GM12875 (cell line): ENCODE data around the gene TNP1.

Experiments
- H3K4me3 ChIP-seq: one replicate; pipeline ENCODE4 v1.5.1; 2011; ENCODE audit warnings: low read depth, low read length, control low read depth
- TF ChIP-seq, protein P1 (sequence below): IDR thresholded peaks from 2 replicates; pipeline ENCODE4 v1.5.1; 2011; ENCODE audit warnings: low read depth, mild to moderate bottlenecking, control low read depth, inconsistent platforms, low read length, moderate library complexity, borderline replicate concordance; ENCODE audit not compliant: insufficient read depth

TNP1 gene

DNA sequence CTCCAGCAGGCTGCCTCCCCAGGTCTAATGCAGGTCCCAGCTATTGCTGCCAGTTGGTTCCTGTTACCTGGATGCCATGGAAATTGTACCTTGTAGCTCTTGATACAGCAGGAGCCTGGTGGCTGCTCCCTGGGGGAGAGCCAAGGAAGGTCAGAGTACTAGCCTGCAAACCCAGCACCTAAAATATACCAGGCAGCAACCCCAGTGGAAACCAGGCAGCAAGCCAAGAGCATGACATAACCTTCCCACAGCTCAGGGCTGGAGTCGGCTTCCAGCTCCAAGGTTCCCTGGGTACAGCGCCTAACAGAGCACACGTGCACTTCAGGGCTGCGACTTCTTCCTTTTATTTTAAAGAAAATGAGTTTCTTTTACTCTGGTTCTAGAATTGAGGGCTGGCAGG is 30.3 kb downstream of the TNP1 start:
- H3K4me3 ChIP-seq, result no peak overlapping the region
- TF ChIP-seq, protein P1, sequence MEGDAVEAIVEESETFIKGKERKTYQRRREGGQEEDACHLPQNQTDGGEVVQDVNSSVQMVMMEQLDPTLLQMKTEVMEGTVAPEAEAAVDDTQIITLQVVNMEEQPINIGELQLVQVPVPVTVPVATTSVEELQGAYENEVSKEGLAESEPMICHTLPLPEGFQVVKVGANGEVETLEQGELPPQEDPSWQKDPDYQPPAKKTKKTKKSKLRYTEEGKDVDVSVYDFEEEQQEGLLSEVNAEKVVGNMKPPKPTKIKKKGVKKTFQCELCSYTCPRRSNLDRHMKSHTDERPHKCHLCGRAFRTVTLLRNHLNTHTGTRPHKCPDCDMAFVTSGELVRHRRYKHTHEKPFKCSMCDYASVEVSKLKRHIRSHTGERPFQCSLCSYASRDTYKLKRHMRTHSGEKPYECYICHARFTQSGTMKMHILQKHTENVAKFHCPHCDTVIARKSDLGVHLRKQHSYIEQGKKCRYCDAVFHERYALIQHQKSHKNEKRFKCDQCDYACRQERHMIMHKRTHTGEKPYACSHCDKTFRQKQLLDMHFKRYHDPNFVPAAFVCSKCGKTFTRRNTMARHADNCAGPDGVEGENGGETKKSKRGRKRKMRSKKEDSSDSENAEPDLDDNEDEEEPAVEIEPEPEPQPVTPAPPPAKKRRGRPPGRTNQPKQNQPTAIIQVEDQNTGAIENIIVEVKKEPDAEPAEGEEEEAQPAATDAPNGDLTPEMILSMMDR, result no peak

DNA sequence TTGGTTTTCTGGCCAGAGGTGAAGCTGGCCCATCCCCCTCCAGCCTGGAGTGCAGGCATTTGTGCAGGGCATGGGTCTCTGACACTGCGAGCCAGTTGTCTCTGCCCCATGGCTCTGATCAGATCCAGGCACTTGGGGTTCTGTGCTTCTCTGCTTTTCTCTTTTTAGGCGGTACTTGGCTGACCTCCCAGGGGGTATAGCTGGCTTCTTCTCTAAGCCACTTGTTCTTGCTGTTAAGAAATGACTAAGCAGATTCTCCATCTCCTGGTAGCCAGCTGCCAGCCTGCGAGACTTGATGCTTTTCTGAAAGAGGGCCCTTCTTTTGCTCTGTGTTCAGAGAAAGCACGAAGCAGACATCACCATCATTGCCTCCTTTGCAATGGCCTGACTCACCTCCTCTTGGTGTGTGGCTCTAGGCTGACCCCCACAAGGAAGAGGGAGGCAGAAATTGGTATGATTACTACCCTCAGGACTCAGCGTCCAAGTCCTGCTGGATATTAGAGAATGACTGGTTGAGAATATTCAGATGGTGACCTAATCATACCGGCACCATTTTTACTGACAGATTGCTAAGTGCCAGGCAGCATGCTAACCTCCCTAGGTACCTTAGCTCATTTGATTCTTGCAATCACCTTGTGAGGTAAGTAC is 32.7 kb downstream of the TNP1 start:
- no peak overlapping the region for H3K4me3 ChIP-seq
- TF ChIP-seq, protein P1, result no peak

DNA sequence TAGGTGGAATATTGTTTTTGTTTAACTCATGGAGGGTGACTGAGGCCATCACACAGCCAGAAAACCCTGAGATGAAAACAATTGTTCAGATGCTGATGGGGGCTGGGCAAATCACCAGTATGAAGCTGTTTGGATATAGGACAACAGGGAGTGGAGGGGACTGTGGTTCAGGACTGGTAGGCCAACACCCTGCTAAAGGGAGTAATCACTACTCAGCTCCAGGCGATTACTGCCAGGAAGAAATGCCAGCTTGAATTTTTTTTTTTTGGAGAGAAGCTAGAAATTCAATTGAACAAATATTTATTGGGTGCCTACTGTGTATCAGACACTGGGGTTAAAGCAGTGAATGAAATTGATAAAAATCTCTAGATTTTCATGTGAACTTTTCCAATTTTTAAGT is 37.4 kb downstream of the TNP1 start:
- TF ChIP-seq, protein P1, result no peak
- H3K4me3 ChIP-seq, result no peak overlapping the region

DNA sequence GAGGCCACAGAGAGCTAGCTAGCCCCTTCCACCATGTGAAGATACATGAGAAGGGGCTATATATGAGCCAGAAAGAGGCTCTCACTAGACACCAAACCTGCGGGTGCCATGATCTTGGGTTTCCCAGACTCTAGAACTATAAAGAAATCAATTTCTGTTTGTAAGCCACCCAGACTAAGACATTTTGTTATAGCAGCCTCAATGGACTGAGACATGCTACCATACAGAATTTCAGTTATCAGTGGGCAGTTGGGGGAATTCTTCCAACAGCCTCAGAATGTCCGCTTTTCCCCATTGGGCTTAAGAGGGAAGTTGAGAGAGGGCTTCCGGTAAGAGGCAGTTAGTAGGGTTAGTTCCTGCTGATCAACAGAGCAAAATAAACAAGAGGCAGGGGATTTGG is 39.2 kb downstream of the TNP1 start:
- H3K4me3 ChIP-seq, result no peak overlapping the region
- TF ChIP-seq, protein P1, result no peak

DNA sequence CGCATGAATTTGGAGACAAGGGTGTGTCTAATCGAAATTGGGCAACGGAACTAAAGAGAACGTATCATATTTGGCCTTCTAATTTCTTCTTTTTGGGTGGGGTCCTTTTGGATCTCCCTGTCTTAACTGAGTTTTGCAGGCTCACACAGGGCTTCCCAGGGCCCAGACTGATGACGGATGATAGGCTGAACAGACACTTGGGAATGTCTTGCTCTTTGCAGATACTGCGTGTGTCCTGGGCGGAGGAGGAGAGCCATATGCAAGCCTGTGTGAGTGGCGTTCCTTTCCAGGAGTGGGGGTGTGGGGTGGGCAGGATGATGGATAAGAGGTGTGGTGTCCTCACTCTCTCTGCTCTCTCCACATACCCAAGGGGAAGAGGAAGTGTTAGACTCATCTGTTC is 40.1 kb downstream of the TNP1 start:
- no peak overlapping the region for H3K4me3 ChIP-seq
- TF ChIP-seq, protein P1, result no peak

DNA sequence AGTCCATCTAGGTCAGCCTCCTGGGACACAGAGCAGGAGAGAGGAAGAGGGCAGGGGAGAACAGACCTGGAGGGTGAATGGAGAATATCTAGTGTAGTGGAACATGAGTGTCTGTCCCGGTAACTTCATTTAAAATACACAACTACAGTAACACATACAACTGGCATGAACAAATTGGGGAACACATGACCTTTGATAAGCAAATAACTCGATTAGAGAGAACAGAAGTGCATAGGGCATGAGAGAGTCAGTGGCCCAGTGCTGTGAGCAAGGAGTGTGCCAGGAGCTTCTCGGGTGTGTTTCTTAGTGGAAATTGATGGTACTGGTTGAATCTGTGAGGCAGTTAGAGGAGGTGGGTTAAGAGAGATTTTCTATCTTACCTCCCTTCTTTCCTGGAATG is 40.8 kb downstream of the TNP1 start:
- TF ChIP-seq, protein P1, result no peak

DNA sequence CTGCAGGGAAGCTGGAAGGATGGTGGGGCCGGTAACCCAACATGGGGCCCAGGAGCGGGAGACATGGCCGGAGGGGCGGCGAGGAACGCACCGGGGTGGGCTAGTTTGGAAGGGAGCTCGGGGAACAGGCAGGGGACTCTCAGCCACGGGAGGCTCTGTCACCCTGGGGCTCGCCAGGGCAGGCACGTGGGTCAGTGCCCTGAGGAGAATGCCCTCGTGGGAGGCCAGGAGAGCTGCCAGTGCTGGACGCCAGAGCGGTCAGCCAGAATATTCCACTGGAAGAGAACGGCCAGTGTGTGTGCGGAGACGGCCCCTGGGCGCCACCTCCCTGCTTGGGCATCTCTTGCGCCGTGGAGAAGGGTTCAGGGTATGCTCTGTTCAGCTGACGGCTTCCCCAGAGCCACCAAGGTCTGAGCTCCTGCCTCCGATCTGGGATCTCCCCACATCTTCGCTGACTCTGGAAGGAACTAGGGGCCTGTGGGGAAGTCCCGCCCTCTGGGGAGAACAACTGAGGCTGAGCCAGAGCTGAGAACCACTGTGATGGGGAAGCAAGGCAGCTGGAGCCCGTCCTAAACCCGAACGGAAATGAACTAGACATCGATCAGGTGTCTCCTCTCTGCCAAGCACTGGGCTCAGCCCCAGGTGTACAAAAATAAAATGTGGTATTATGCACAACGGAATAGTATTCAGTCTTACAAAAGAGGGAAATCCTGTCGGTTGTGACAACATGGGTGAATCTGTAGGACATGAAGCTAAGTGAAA is 49.3 kb downstream of the TNP1 start:
- H3K4me3 ChIP-seq, result no peak overlapping the region
- TF ChIP-seq, protein P1, result no peak

More for the DNA sequence above, 40.8 kb downstream of the TNP1 start:
- H3K4me3 ChIP-seq, result no peak overlapping the region
